Measurements from ENCODE around the gene LRCOL1. TPM values are rescaled to one million over a fixed set of nuclear protein-coding genes. Genes with fewer than 3 reads are reported as not detected.

The LRCOL1 gene
- total and polyA plus RNA-seq, 2 of the 13 experiments (the other 11 are each of a cell fraction or from before 2014, with no cell fraction given), result not detected

DNA sequence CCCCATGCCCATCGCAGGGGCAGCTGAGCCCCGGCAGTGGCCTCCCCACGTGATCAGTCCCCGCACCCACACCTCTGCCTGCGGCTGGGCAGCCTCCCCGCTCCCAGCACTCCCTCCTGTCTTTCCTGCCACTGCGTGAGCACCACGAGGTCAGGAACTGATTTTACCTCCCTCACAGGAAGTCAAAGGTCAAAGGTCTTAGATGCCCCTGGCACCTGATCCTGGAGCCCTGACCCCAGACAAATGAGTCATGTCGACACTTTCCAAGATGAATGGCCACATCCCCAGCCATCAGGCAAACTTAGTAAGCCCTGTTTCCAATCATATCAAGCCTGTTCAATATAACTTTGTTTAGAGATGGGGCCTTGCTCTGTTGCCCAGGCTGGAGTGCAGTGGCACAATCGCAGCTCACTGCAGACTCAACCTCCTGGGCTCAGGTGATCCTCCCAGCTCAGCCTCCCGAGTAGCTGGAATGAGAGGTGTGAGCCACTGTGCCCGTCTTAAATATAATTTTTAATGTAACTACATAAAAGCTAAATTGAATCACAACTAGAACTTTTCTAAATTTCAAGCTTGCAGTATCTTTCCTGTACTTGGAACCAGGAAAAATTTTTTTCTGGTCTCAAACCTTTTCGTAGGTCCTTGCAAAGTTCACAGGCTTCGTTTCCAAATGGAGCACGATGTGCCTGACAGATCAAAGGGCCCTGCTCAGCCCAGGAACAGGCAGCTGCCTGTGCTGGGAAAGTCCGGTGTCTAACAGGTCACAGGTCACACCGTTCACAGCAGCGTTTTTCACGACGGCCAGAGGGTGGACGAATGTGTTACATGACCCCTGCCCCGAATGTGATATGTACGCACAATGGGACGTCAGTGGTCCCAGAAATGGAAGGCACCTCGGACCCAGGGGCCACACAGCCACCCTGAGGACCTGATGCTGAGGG lies 1.9 kb downstream of the LRCOL1 start (continued):
- TF ChIP-seq, protein P1, sequence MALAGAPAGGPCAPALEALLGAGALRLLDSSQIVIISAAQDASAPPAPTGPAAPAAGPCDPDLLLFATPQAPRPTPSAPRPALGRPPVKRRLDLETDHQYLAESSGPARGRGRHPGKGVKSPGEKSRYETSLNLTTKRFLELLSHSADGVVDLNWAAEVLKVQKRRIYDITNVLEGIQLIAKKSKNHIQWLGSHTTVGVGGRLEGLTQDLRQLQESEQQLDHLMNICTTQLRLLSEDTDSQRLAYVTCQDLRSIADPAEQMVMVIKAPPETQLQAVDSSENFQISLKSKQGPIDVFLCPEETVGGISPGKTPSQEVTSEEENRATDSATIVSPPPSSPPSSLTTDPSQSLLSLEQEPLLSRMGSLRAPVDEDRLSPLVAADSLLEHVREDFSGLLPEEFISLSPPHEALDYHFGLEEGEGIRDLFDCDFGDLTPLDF (CRISPR knock-in tag; IDR thresholded peaks at IDR 0.05), result no peak
- TF ChIP-seq NFE2 (CRISPR knock-in tag; IDR thresholded peaks at IDR 0.05), result no peak
- TF ChIP-seq ZNF460 (CRISPR knock-in tag; IDR thresholded peaks at IDR 0.05; ENCODE audit: borderline replicate concordance), result peak; percentile 5; the same call in 1 of the 2 replicates
- peak; percentile 65; the same call in 1 of the 2 replicates for TF ChIP-seq FLYWCH1 (CRISPR knock-in tag; IDR thresholded peaks at IDR 0.05)
- TF ChIP-seq MED8 (CRISPR knock-in tag; IDR thresholded peaks at IDR 0.05; ENCODE audit: insufficient replicate concordance), result no peak
- no peak for TF ChIP-seq ZNF235 (CRISPR knock-in tag; IDR thresholded peaks at IDR 0.05; ENCODE audit: borderline replicate concordance)
- TF ChIP-seq MEF2D (CRISPR knock-in tag; IDR thresholded peaks at IDR 0.05), result peak; percentile 36
- TF ChIP-seq XRCC5 (optimal IDR thresholded peaks at IDR 0.05; ENCODE audit: low read length), result peak; percentile 73
- peak; percentile 62; the same call in 1 of the 2 replicates for TF ChIP-seq ZNF772 (CRISPR knock-in tag; IDR thresholded peaks at IDR 0.05)
- TF ChIP-seq, protein P2, sequence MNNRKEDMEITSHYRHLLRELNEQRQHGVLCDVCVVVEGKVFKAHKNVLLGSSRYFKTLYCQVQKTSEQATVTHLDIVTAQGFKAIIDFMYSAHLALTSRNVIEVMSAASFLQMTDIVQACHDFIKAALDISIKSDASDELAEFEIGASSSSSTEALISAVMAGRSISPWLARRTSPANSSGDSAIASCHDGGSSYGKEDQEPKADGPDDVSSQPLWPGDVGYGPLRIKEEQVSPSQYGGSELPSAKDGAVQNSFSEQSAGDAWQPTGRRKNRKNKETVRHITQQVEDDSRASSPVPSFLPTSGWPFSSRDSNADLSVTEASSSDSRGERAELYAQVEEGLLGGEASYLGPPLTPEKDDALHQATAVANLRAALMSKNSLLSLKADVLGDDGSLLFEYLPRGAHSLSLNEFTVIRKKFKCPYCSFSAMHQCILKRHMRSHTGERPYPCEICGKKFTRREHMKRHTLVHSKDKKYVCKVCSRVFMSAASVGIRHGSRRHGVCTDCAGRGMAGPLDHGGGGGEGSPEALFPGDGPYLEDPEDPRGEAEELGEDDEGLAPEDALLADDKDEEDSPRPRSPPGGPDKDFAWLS (CRISPR knock-in tag; IDR thresholded peaks at IDR 0.05; ENCODE audit: borderline replicate concordance), result no peak
- peak; percentile 15; the same call in 1 of the 2 replicates for TF ChIP-seq MEIS1 (CRISPR knock-in tag; IDR thresholded peaks at IDR 0.05; ENCODE audit: borderline replicate concordance)
- TF ChIP-seq, protein P3, sequence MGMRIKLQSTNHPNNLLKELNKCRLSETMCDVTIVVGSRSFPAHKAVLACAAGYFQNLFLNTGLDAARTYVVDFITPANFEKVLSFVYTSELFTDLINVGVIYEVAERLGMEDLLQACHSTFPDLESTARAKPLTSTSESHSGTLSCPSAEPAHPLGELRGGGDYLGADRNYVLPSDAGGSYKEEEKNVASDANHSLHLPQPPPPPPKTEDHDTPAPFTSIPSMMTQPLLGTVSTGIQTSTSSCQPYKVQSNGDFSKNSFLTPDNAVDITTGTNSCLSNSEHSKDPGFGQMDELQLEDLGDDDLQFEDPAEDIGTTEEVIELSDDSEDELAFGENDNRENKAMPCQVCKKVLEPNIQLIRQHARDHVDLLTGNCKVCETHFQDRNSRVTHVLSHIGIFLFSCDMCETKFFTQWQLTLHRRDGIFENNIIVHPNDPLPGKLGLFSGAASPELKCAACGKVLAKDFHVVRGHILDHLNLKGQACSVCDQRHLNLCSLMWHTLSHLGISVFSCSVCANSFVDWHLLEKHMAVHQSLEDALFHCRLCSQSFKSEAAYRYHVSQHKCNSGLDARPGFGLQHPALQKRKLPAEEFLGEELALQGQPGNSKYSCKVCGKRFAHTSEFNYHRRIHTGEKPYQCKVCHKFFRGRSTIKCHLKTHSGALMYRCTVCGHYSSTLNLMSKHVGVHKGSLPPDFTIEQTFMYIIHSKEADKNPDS (CRISPR knock-in tag; IDR thresholded peaks at IDR 0.05), result no peak
- no peak for TF ChIP-seq TRIM24 (CRISPR knock-in tag; IDR thresholded peaks at IDR 0.05)
- no peak for TF ChIP-seq SALL2 (CRISPR knock-in tag; IDR thresholded peaks at IDR 0.05)
- TF ChIP-seq, protein P4, sequence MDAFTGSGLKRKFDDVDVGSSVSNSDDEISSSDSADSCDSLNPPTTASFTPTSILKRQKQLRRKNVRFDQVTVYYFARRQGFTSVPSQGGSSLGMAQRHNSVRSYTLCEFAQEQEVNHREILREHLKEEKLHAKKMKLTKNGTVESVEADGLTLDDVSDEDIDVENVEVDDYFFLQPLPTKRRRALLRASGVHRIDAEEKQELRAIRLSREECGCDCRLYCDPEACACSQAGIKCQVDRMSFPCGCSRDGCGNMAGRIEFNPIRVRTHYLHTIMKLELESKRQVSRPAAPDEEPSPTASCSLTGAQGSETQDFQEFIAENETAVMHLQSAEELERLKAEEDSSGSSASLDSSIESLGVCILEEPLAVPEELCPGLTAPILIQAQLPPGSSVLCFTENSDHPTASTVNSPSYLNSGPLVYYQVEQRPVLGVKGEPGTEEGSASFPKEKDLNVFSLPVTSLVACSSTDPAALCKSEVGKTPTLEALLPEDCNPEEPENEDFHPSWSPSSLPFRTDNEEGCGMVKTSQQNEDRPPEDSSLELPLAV (CRISPR knock-in tag; conservative IDR thresholded peaks at IDR 0.05; ENCODE audit: low read depth), result no peak
- TF ChIP-seq ZBTB7B (CRISPR knock-in tag; IDR thresholded peaks at IDR 0.05), result peak; percentile 53; the same call in 1 of the 2 replicates
- peak; percentile 95 for TF ChIP-seq PPARG (CRISPR knock-in tag; conservative IDR thresholded peaks at IDR 0.05)
- TF ChIP-seq ELF3 (CRISPR knock-in tag; IDR thresholded peaks at IDR 0.05), result peak; percentile 52; the same call in 1 of the 2 replicates
- no peak for TF ChIP-seq IRX3 (CRISPR knock-in tag; IDR thresholded peaks at IDR 0.05; ENCODE audit: borderline replicate concordance, low read depth)
- TF ChIP-seq ZNF296 (CRISPR knock-in tag; conservative IDR thresholded peaks at IDR 0.05), result 0 out of 2 replicates have a peak, but pooled peaks have one; percentile 69
- no peak for TF ChIP-seq KLF9 (CRISPR knock-in tag; IDR thresholded peaks at IDR 0.05; ENCODE audit: low read depth)
- TF ChIP-seq MTA3 (CRISPR knock-in tag; IDR thresholded peaks at IDR 0.05), result no peak
- no peak for TF ChIP-seq ATF7 (IDR thresholded peaks at IDR 0.05)
- no peak for TF ChIP-seq ATF7 (CRISPR knock-in tag; IDR thresholded peaks at IDR 0.05)

Measured in HepG2 (cell line).